ENCODE data around the gene NDE1. TPM values are rescaled to one million over a fixed set of nuclear protein-coding genes. Genes with fewer than 3 reads are reported as not detected.

The NDE1 gene
- total and polyA plus RNA-seq, 2 experiments from 2014 or later: 10.3 to 11.8 TPM

DNA sequence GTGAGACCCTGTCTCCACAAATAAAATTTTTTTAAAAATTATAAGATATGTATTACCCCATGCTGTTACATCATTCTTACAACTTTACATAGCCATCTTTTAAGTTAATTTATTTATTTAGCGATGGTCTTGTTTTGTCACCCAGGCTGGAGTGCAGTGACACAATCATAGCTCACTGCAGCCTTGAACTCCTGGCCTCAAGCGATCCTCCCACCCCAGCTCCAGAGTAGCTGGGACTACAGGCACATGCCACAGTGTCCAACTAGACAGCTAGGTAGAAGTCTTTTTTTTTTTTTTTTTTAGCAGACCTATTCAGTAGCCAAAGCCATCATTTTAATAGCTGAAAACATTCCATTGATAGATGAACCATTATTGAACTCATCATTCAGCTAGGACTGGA, 92.7 kb downstream of the NDE1 start:
- Histone ChIP-seq H3K4me3 (no peak overlapping the region), H3K27ac (no peak overlapping the region), H3K9me3 (ENCODE audit: low read depth) (no peaks in the 10 kb centered on the region), H3K4me1 (ENCODE audit: insufficient read depth) (no peaks in the 10 kb centered on the region), H3K79me2 (no peaks in the 10 kb centered on the region), H3K9me2 (replicated peaks; ENCODE audit: insufficient read depth) (no peaks in the 10 kb centered on the region), H3K27me3 (no peaks in the 10 kb centered on the region), H4K20me1 (ENCODE audit: insufficient read depth, poor library complexity, severe bottlenecking) (no peaks in the 10 kb centered on the region), H3K4me2 (no peak overlapping the region), H3K36me3 (replicated peaks; ENCODE audit: insufficient read depth, low read depth) (no peaks in the 10 kb centered on the region), H2AFZ (no peak overlapping the region)
- TF ChIP-seq, protein P1, sequence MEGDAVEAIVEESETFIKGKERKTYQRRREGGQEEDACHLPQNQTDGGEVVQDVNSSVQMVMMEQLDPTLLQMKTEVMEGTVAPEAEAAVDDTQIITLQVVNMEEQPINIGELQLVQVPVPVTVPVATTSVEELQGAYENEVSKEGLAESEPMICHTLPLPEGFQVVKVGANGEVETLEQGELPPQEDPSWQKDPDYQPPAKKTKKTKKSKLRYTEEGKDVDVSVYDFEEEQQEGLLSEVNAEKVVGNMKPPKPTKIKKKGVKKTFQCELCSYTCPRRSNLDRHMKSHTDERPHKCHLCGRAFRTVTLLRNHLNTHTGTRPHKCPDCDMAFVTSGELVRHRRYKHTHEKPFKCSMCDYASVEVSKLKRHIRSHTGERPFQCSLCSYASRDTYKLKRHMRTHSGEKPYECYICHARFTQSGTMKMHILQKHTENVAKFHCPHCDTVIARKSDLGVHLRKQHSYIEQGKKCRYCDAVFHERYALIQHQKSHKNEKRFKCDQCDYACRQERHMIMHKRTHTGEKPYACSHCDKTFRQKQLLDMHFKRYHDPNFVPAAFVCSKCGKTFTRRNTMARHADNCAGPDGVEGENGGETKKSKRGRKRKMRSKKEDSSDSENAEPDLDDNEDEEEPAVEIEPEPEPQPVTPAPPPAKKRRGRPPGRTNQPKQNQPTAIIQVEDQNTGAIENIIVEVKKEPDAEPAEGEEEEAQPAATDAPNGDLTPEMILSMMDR (IDR thresholded peaks at IDR 0.05; ENCODE audit: poor library complexity): no peak
- no peak for TF ChIP-seq EZH2phosphoT487 (IDR thresholded peaks at IDR 0.05; ENCODE audit: low read depth, severe bottlenecking, unreplicated experiment)
- TF ChIP-seq EZH2 (IDR thresholded peaks at IDR 0.05; ENCODE audit: borderline replicate concordance): no peak
- no peak for DNase-seq (ENCODE audit: low spot score)
- WGBS (ENCODE audit: low lambda C conversion rate, missing lambda C conversion rate): 95% methylated on average over 2 of the region's 2 CpGs

DNA sequence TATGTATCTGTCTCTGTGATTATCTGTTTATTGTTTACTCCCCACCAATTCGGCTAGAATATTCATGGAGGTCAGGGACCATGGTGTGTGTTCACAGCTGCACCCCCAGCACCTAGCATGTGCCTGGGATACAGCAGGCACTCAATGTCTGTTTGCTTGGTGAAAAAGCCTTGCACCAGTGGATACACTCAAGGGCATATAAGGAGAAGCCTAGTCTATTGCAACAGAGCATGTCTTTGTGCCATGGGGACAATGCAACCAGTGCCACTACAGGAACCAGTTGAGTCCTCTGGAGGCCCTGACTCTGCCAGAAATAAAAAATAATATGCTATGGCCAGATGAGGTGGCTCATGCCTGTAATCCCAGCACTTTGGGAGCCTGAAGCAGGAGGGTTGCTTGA, 93.6 kb downstream of the NDE1 start:
- Histone ChIP-seq H4K20me1 (ENCODE audit: insufficient read depth, poor library complexity, severe bottlenecking) (no peaks in the 10 kb centered on the region), H3K4me2 (no peak overlapping the region), H3K9me2 (replicated peaks; ENCODE audit: insufficient read depth) (no peaks in the 10 kb centered on the region), H3K9me3 (ENCODE audit: low read depth) (no peaks in the 10 kb centered on the region), H2AFZ (no peak overlapping the region), H3K36me3 (replicated peaks; ENCODE audit: insufficient read depth, low read depth) (no peaks in the 10 kb centered on the region), H3K27me3 (no peaks in the 10 kb centered on the region), H3K27ac (no peak overlapping the region), H3K4me1 (ENCODE audit: insufficient read depth) (no peaks in the 10 kb centered on the region), H3K4me3 (no peak overlapping the region), H3K79me2 (no peaks in the 10 kb centered on the region)
- no peak for DNase-seq (ENCODE audit: low spot score)
- TF ChIP-seq EZH2phosphoT487 (IDR thresholded peaks at IDR 0.05; ENCODE audit: low read depth, severe bottlenecking, unreplicated experiment): no peak
- TF ChIP-seq, protein P1 (IDR thresholded peaks at IDR 0.05; ENCODE audit: poor library complexity): no peak
- no peak for TF ChIP-seq EZH2 (IDR thresholded peaks at IDR 0.05; ENCODE audit: borderline replicate concordance)
- 81% methylated on average over 1 of the region's 1 CpG for WGBS (ENCODE audit: low lambda C conversion rate, missing lambda C conversion rate)

DNA sequence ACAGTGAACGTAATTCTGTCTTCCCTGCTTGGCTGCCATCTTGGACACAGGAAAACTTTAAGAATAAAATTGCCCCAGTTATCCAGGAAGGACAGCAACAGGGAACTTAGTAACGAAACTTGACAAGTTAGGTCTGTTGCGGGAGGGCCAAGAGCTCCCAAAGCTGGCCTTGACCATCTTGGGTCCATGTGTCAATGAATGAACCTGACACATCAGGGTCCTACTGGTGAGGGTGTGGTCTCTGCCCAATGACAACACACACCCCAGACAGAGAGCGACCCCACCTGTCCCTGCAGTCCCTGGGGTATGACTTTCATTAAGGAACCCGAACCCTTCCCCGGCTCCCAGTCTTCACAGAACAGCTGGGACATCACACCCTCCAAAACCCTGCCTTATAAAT, 96.3 kb downstream of the NDE1 start:
- DNase-seq (ENCODE audit: low spot score): no peak
- WGBS (ENCODE audit: low lambda C conversion rate, missing lambda C conversion rate): 94% methylated on average over 6 of the region's 6 CpGs
- no peak overlapping the region for H3K27ac ChIP-seq
- no peak for TF ChIP-seq EZH2phosphoT487 (IDR thresholded peaks at IDR 0.05; ENCODE audit: low read depth, severe bottlenecking, unreplicated experiment)
- TF ChIP-seq, protein P1 (IDR thresholded peaks at IDR 0.05; ENCODE audit: poor library complexity): no peak
- TF ChIP-seq EZH2 (IDR thresholded peaks at IDR 0.05; ENCODE audit: borderline replicate concordance): no peak
- no peaks in the 10 kb centered on the region for H3K79me2 ChIP-seq
- H3K4me1 ChIP-seq (ENCODE audit: insufficient read depth): no peaks in the 10 kb centered on the region
- no peak overlapping the region for H2AFZ ChIP-seq
- H3K9me3 ChIP-seq (ENCODE audit: low read depth): no peaks in the 10 kb centered on the region
- H3K36me3 ChIP-seq (replicated peaks; ENCODE audit: insufficient read depth, low read depth): no peaks in the 10 kb centered on the region
- no peak overlapping the region for H3K4me3 ChIP-seq
- H3K27me3 ChIP-seq: no peaks in the 10 kb centered on the region
- no peaks in the 10 kb centered on the region for H4K20me1 ChIP-seq (ENCODE audit: insufficient read depth, poor library complexity, severe bottlenecking)
- no peak overlapping the region for H3K4me2 ChIP-seq
- H3K9me2 ChIP-seq (replicated peaks; ENCODE audit: insufficient read depth): no peaks in the 10 kb centered on the region

DNA sequence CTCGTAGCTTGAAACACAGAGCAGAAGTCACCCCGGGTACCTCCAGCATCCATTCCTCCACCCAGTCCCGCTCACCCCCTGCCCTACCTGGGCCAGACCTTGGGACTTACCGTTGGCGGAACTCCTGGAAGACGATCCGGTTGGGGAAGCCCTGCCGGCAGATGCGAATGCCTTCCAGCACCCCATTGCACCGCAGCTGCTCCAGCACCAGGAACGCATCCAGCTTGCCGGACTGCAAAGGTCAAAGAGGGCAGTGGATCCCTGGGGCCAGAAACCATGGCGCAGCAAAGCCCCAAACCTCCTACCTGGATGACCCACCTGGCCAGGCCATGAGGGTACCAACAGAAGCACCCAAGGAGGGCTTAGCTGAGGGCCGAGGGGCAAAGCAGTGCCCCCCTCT, 97.9 kb downstream of the NDE1 start:
- Histone ChIP-seq H3K36me3 (replicated peaks; ENCODE audit: insufficient read depth, low read depth) (no peaks in the 10 kb centered on the region), H3K9me2 (replicated peaks; ENCODE audit: insufficient read depth) (no peaks in the 10 kb centered on the region), H4K20me1 (ENCODE audit: insufficient read depth, poor library complexity, severe bottlenecking) (no peaks in the 10 kb centered on the region), H3K79me2 (no peaks in the 10 kb centered on the region), H3K4me1 (ENCODE audit: insufficient read depth) (no peaks in the 10 kb centered on the region), H3K9me3 (ENCODE audit: low read depth) (no peaks in the 10 kb centered on the region), H3K4me3 (no peak overlapping the region), H3K27me3 (no peaks in the 10 kb centered on the region), H3K27ac (no peak overlapping the region), H2AFZ (no peak overlapping the region), H3K4me2 (no peak overlapping the region)
- DNase-seq (ENCODE audit: low spot score): no peak
- TF ChIP-seq EZH2phosphoT487 (IDR thresholded peaks at IDR 0.05; ENCODE audit: low read depth, severe bottlenecking, unreplicated experiment) (no peak), EZH2 (IDR thresholded peaks at IDR 0.05; ENCODE audit: borderline replicate concordance) (no peak)
- TF ChIP-seq, protein P1 (IDR thresholded peaks at IDR 0.05; ENCODE audit: poor library complexity): no peak
- WGBS (ENCODE audit: low lambda C conversion rate, missing lambda C conversion rate): 96% methylated on average over 14 of the region's 14 CpGs

Data from hepatocyte (in vitro differentiated cells).